ENCODE data around the gene UCK2. TPM values are rescaled to one million over a fixed set of nuclear protein-coding genes. Genes with fewer than 3 reads are reported as not detected.

Gene UCK2
- total RNA-seq, 1 donor from 2014 or later: 66.7 TPM

- Mint-ChIP-seq H3K27ac (ENCODE audit: unreplicated experiment) (no peak overlapping the region), H3K4me1 (no peaks in the 10 kb centered on the region), H3K36me3 (ENCODE audit: low read depth) (peaks cover 1% of the 10 kb centered on the region), H3K9me3 (no peaks in the 10 kb centered on the region), H3K27me3 (ENCODE audit: low read depth) (no peaks in the 10 kb centered on the region), H3K4me3 (no peak overlapping the region)
- no peak for DNase-seq (ENCODE audit: low read depth, low spot score)
- TF ChIP-seq, protein P1, sequence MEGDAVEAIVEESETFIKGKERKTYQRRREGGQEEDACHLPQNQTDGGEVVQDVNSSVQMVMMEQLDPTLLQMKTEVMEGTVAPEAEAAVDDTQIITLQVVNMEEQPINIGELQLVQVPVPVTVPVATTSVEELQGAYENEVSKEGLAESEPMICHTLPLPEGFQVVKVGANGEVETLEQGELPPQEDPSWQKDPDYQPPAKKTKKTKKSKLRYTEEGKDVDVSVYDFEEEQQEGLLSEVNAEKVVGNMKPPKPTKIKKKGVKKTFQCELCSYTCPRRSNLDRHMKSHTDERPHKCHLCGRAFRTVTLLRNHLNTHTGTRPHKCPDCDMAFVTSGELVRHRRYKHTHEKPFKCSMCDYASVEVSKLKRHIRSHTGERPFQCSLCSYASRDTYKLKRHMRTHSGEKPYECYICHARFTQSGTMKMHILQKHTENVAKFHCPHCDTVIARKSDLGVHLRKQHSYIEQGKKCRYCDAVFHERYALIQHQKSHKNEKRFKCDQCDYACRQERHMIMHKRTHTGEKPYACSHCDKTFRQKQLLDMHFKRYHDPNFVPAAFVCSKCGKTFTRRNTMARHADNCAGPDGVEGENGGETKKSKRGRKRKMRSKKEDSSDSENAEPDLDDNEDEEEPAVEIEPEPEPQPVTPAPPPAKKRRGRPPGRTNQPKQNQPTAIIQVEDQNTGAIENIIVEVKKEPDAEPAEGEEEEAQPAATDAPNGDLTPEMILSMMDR (conservative IDR thresholded peaks at IDR 0.05): no peak
These were observed 85.2 kb downstream of the UCK2 start for GRCh38 chr1:165912638-165913037.

DNA sequence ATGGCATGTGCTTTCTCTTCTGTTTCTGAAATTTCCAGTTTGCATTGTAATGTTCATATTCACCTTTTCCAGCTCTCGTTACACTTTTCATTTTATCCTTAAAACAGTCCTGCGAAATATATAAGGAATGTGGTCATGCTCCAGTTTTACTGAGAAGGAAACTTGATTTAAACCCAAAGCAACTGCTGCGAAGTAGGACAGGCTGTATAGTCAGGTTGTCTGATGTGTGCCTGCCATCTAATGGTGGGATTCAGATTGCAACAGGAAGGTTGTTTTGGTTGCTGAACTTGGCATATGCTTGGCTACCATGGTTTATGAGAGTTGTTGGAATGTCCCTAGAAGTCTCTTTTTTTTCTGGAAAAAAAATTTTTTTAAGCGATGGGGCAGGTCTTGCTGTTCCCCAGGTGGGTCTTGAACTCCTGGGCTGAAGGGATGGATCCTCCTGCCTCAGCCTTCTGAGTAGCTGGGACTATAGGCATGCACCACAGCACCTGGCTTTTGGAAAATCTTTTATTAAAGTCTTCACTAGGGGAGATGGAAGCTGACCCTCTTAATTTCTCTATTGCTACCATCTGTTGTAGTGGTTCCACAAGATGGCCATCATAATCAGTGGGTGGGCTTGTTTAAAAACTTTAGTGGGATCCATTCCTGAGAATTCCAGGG, 86.9 kb downstream of the UCK2 start:
- peak; percentile 63 for DNase-seq (ENCODE audit: low read depth, low spot score)
- Mint-ChIP-seq H3K27me3 (ENCODE audit: low read depth) (no peaks in the 10 kb centered on the region), H3K4me3 (no peak overlapping the region), H3K36me3 (ENCODE audit: low read depth) (no peaks in the 10 kb centered on the region), H3K9me3 (no peaks in the 10 kb centered on the region), H3K4me1 (no peaks in the 10 kb centered on the region), H3K27ac (ENCODE audit: unreplicated experiment) (no peak overlapping the region)
- TF ChIP-seq, protein P1 (conservative IDR thresholded peaks at IDR 0.05): peak; percentile 95

GRCh38 chr1:165915480-165915879, 88.1 kb downstream of the UCK2 start:
- no peaks in the 10 kb centered on the region for H3K36me3 Mint-ChIP-seq (ENCODE audit: low read depth)
- TF ChIP-seq, protein P1 (conservative IDR thresholded peaks at IDR 0.05): no peak
- H3K4me3 Mint-ChIP-seq: no peak overlapping the region
- no peak overlapping the region for H3K27ac Mint-ChIP-seq (ENCODE audit: unreplicated experiment)
- no peak for DNase-seq (ENCODE audit: low read depth, low spot score)
- H3K27me3 Mint-ChIP-seq (ENCODE audit: low read depth): no peaks in the 10 kb centered on the region
- H3K9me3 Mint-ChIP-seq: no peaks in the 10 kb centered on the region
- H3K4me1 Mint-ChIP-seq: no peaks in the 10 kb centered on the region

DNA sequence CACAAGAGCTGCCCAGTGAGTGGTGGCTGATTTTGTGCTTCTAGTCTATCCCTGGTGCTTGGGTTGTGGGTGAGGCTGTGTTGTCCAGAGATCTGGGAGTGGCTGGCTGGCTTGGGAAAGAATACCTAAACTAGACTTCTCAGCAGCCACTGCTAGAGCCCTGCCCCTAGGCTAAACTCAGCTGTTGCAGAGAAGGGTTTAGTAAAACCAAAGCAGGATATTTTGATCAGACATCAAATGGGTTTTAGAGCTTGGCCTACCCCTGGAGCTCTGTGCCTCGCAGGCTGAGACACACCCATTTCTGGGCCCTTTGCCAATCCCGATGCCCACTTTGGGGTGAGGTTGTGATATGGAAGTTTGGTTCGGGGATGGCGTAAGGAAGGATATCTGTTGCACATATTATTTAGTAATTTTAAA, 88.5 kb downstream of the UCK2 start:
- peak overlapping the region; percentile 12 for H3K27ac Mint-ChIP-seq (ENCODE audit: unreplicated experiment)
- DNase-seq (ENCODE audit: low read depth, low spot score): no peak
- H3K4me3 Mint-ChIP-seq: no peak overlapping the region
- no peaks in the 10 kb centered on the region for H3K27me3 Mint-ChIP-seq (ENCODE audit: low read depth)
- H3K9me3 Mint-ChIP-seq: no peaks in the 10 kb centered on the region
- TF ChIP-seq, protein P1 (conservative IDR thresholded peaks at IDR 0.05): no peak
- H3K4me1 Mint-ChIP-seq: no peaks in the 10 kb centered on the region
- no peaks in the 10 kb centered on the region for H3K36me3 Mint-ChIP-seq (ENCODE audit: low read depth)

GRCh38 chr1:165917166-165917565, 89.8 kb downstream of the UCK2 start:
- Mint-ChIP-seq H3K4me3 (no peak overlapping the region), H3K27ac (ENCODE audit: unreplicated experiment) (no peak overlapping the region), H3K27me3 (ENCODE audit: low read depth) (no peaks in the 10 kb centered on the region), H3K4me1 (no peaks in the 10 kb centered on the region), H3K36me3 (ENCODE audit: low read depth) (no peaks in the 10 kb centered on the region), H3K9me3 (no peaks in the 10 kb centered on the region)
- TF ChIP-seq, protein P1 (conservative IDR thresholded peaks at IDR 0.05): no peak
- no peak for DNase-seq (ENCODE audit: low read depth, low spot score)
